Uterus (tissue), 4 donors: ENCODE data around the gene MVB12A. TPM values are rescaled to one million over a fixed set of nuclear protein-coding genes. Genes with fewer than 3 reads are reported as not detected.
A peak's percentile ranks its signal among the peaks of the same experiment; 100 is the strongest.

Source experiments
- DNase-seq, 2 donors: peaks; one replicate each; pipeline ENCODE4 v3.0.0-alpha.2; 2019 to 2020
- H3K27ac ChIP-seq, 2 donors: fragments of 200-600 bp; sonication (generic); 1 replicate in 1 of 2; 2 replicates in 1 of 2; pipeline ENCODE4 v1.5.1; 2016 to 2018
- H3K27me3 ChIP-seq, 2 donors: fragments of 200-600 bp; sonication (generic); one replicate each; pipeline ENCODE4 v1.5.1; 2018 to 2019; ENCODE audit warnings: control low read depth in 1 of 2
- H3K36me3 ChIP-seq, 2 donors: fragments of 200-600 bp; sonication (generic); one replicate each; pipeline ENCODE4 v1.5.1; 2019; ENCODE audit warnings: control low read depth in 1 of 2
- H3K4me1 ChIP-seq, 2 donors: fragments of 200-600 bp; sonication (generic); one replicate each; pipeline ENCODE4 v1.5.1; 2018 to 2019; ENCODE audit warnings: control low read depth in 1 of 2
- H3K4me3 ChIP-seq, 2 donors: fragments of 200-600 bp; sonication (generic); 1 replicate in 1 of 2; 2 replicates in 1 of 2; pipeline ENCODE4 v1.5.1; 2018 to 2019; ENCODE audit warnings: mild to moderate bottlenecking in 1 of 2
- H3K9me3 ChIP-seq, 2 donors: fragments of 200-600 bp; sonication (generic); one replicate each; pipeline ENCODE4 v1.5.1; 2019; ENCODE audit warnings: control low read depth in 1 of 2
- POLR2A ChIP-seq, 2 donors: fragments of 450-650 bp; IDR thresholded peaks; one replicate each; pipeline ENCODE4 v1.6.1; 2016; ENCODE audit warnings: antibody characterized with exemption in 2 of 2, mild to moderate bottlenecking in 1 of 2, moderate library complexity in 1 of 2
- intact Hi-C: fragments of 100-400 bp; cut with DNase I; formaldehyde crosslinking; loops from one replicate; pipeline ENCODE4 v1.15.1; 2023; ENCODE audit warnings: low total_unique reads
- total RNA-seq, 4 donors: library from RNA; depleted of rRNA in 3 of 4; stranded (reverse); fragments of >200 nt in 3 of 4; gene quantifications; one replicate each; pipeline versions ENCODE4 v1.1.0 to v1.2.4, GENCODE V29; 2014 to 2023
- TF ChIP-seq, protein P1 (sequence below), 4 experiments: fragments of 200-600 bp in 2 of 4; fragments of 450-650 bp in 2 of 4; sonication (generic) in 2 of 4; IDR thresholded peaks; one replicate each; pipeline ENCODE4 v1.5.1; 2016 to 2019; ENCODE audit warnings: antibody characterized with exemption in 4 of 4, mild to moderate bottlenecking in 2 of 4, moderate library complexity in 1 of 4
- donor health status: DM: yes; HTN: yes; CAD: no.

Gene MVB12A
- total RNA-seq, 4 donors from 2014 or later: 3.8 to 46.7 (median 26.5) TPM

DNA sequence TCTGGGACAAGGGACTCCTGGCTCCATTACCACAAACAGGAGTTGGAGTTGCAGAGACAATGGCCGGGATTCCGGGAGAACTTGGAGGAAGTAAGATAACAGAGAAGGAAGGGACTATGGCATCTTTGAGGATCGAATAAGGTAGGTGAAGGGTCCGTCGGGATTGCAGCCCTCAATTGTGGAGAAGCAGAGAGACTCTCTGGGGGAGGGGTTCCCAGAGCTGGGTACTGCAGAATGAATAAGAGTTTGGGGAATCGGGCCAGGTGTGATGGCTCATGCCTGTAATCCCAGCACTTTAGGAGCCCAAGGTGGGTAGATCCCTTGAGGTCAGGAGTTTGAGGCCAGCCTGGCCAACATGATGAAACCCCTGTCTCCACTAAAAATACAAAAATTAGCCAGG, 18.2 kb upstream of the MVB12A start:
- no peaks in the 10 kb centered on the region for H3K27me3 ChIP-seq
- H3K4me3 ChIP-seq: no peak overlapping the region
- no peak for DNase-seq
- H3K36me3 ChIP-seq: no peaks in the 10 kb centered on the region
- H3K9me3 ChIP-seq: no peaks in the 10 kb centered on the region
- H3K4me1 ChIP-seq: no peaks in the 10 kb centered on the region
- no peak overlapping the region for H3K27ac ChIP-seq
- TF ChIP-seq POLR2A (IDR thresholded peaks at IDR 0.05): no peak
- TF ChIP-seq, protein P1, sequence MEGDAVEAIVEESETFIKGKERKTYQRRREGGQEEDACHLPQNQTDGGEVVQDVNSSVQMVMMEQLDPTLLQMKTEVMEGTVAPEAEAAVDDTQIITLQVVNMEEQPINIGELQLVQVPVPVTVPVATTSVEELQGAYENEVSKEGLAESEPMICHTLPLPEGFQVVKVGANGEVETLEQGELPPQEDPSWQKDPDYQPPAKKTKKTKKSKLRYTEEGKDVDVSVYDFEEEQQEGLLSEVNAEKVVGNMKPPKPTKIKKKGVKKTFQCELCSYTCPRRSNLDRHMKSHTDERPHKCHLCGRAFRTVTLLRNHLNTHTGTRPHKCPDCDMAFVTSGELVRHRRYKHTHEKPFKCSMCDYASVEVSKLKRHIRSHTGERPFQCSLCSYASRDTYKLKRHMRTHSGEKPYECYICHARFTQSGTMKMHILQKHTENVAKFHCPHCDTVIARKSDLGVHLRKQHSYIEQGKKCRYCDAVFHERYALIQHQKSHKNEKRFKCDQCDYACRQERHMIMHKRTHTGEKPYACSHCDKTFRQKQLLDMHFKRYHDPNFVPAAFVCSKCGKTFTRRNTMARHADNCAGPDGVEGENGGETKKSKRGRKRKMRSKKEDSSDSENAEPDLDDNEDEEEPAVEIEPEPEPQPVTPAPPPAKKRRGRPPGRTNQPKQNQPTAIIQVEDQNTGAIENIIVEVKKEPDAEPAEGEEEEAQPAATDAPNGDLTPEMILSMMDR (IDR thresholded peaks at IDR 0.05): no peak
- intact Hi-C loops: no loop called here

DNA sequence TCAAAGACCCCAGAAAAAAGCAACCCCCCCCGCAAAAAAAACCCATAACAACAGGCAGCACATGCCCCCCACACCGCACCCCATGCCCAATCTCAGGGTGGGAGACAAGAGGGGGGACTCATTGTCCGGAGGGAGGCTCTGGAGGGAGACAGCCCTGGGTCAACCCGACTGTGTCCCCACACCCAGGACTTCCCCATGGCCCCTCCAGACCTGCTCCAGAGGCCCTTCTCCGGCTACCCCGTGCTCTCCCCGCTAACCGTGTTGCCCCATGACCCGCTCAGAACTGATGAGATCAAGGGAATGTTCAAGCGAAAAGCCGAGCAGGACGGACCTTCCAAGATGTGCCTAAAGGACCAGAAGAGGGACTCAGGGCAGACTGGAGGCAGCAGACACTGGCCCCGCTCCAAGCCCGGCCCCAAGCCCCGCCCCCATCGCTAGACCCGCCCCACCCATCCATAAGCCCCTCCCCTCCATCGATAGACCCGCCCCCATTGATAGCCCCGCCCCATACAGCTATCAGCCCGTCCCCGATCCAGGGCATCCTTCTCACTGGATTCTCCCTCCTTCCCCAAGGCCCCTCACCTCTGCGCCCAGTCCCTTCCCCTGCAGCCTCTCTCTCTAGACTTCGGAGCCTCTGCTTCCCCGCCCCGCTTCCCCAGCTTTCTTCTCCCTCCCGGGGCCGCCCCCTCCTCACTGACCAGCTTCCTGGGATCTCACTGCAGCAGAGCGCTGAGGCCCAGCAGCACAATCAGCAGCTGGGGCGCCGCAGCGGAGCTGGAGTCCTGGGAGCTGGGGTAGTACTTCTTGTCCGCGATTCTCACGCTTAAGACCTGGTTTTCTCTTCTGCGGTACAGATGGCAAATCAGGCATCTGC, 16.6 kb upstream of the MVB12A start:
- Histone ChIP-seq H3K4me3 (peak overlapping the region in 1 of 2 donors; percentile 48), H3K36me3 (no peaks in the 10 kb centered on the region), H3K4me1 (no peaks in the 10 kb centered on the region), H3K27me3 (no peaks in the 10 kb centered on the region), H3K9me3 (no peaks in the 10 kb centered on the region), H3K27ac (peak overlapping the region in 1 of 2 donors; percentile 87)
- no peak for DNase-seq
- TF ChIP-seq, protein P1 (IDR thresholded peaks at IDR 0.05): no peak
- TF ChIP-seq POLR2A (IDR thresholded peaks at IDR 0.05): no peak
- intact Hi-C loops: no loop called here

DNA sequence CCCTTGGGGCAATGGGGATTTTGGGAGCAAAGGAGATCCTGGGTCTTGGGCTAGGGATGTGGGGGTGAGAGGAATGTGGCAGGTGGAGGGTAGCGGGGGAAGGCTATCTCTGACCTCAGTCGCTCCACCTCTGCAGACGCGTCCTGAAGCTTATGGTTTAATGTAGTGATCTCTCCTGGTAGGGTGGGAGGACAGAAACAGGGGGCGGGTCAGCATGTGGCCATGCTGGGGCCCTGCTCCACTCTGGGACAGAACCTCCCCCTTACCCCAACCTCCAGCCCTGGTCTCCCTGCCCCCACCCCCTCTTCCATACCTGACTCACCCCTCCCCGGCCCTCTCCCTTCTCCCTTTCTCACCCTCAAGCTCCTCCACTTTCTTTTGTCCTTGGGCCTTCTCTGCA, 15.8 kb upstream of the MVB12A start:
- Histone ChIP-seq H3K4me1 (no peaks in the 10 kb centered on the region), H3K4me3 (peak overlapping the region in 1 of 2 donors; percentile 48), H3K27ac (peak overlapping the region; percentile 62 to 87), H3K9me3 (no peaks in the 10 kb centered on the region), H3K27me3 (no peaks in the 10 kb centered on the region), H3K36me3 (no peaks in the 10 kb centered on the region)
- DNase-seq: no peak
- TF ChIP-seq, protein P1 (IDR thresholded peaks at IDR 0.05): no peak
- TF ChIP-seq POLR2A (IDR thresholded peaks at IDR 0.05): no peak
- intact Hi-C loops: no loop called here

GRCh38 chr19:17404621-17405249, 15.1 kb upstream of the MVB12A start:
- intact Hi-C loops: no loop called here
- H3K4me3 ChIP-seq: peak overlapping the region; percentile 23 to 48
- TF ChIP-seq, protein P1 (IDR thresholded peaks at IDR 0.05): no peak
- TF ChIP-seq POLR2A (IDR thresholded peaks at IDR 0.05): no peak
- no peak for DNase-seq
- no peaks in the 10 kb centered on the region for H3K36me3 ChIP-seq
- no peaks in the 10 kb centered on the region for H3K27me3 ChIP-seq
- peak overlapping the region; percentile 62 to 87 for H3K27ac ChIP-seq
- no peaks in the 10 kb centered on the region for H3K9me3 ChIP-seq
- H3K4me1 ChIP-seq: no peaks in the 10 kb centered on the region
